ENCODE measurements around the gene CRTC3. TPM values are rescaled to one million over a fixed set of nuclear protein-coding genes. Genes with fewer than 3 reads are reported as not detected.

CRTC3 gene
- total and polyA plus RNA-seq, 2 of the 13 experiments (the other 11 are each of a cell fraction or from before 2014, with no cell fraction given), result 8.4 to 11.8 TPM

Other genes starting within 250 kb of the CRTC3 start
- gene ZNF774, start 177.6 kb upstream of the CRTC3 start, total RNA-seq (2016; rRNA removed; fragmentation: Illumina TruSeq; extraction: Trizol), result 0.98 and 1.4 TPM in 2 replicates
- gene ZNF774, start 177.6 kb upstream of the CRTC3 start, polyA plus RNA-seq (2011; rRNA removed), result 0.59 and 0.61 TPM in 2 replicates
- gene IQGAP1, start 141.7 kb upstream of the CRTC3 start, total RNA-seq (2016; rRNA removed; fragmentation: Illumina TruSeq; extraction: Trizol), result 25.9 and 37.9 TPM in 2 replicates
- gene IQGAP1, start 141.7 kb upstream of the CRTC3 start, polyA plus RNA-seq (2011; rRNA removed), result 22.5 and 29.5 TPM in 2 replicates
- 11.8 and 17.4 TPM in 2 replicates for gene BLM, start 187.4 kb downstream of the CRTC3 start, total RNA-seq (2016; rRNA removed; fragmentation: Illumina TruSeq; extraction: Trizol)
- 2.8 and 5.1 TPM in 2 replicates for gene BLM, start 187.4 kb downstream of the CRTC3 start, polyA plus RNA-seq (2011; rRNA removed)